ENCODE measurements around the gene ATOSB. TPM values are rescaled to one million over a fixed set of nuclear protein-coding genes. Genes with fewer than 3 reads are reported as not detected.

The ATOSB gene
- total RNA-seq, 1 donor = 31.1 TPM

DNA sequence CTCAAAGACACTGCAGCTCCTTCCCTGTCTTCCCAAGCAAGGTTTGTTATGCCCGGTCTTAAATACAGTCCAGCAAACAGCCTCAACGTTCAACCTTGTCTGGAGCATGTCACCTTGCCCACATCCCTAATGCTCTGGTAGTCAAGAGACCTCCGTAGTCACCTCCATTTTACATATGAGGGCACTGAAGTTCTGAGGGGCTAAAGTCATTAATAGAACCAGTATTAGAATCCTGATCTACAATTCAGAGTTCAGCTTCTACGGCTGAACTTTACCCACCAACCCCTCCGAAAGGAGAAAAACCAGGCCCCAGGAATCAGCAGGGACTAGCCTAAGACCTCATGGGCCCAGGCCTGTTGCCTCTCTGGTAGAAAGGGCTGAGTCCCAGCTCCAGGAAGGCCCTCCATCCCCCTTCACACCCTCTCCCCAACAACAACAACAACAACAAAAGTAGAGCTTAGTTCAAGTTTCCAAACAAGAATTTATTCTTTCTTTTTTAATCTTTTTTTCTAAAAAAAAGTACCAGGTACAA lies 11.9 kb downstream of the ATOSB start:
- peak overlapping the region; percentile 74 for H3K4me3 ChIP-seq (ENCODE audit: insufficient read depth, low read length)
- peaks cover 68% of the 10 kb centered on the region for H3K36me3 ChIP-seq (ENCODE audit: insufficient read depth, low read length)
- H4K20me1 ChIP-seq (ENCODE audit: insufficient read depth, low read length) = peaks cover 14% of the 10 kb centered on the region
- peak; percentile 83 for DNase-seq (ENCODE audit: insufficient read length, low spot score, missing footprints)
- no peaks in the 10 kb centered on the region for H3K27me3 ChIP-seq (ENCODE audit: insufficient read depth, low read length)
- H3K9me3 ChIP-seq (ENCODE audit: low read depth, low read length) = no peaks in the 10 kb centered on the region
- TF ChIP-seq, protein P1, sequence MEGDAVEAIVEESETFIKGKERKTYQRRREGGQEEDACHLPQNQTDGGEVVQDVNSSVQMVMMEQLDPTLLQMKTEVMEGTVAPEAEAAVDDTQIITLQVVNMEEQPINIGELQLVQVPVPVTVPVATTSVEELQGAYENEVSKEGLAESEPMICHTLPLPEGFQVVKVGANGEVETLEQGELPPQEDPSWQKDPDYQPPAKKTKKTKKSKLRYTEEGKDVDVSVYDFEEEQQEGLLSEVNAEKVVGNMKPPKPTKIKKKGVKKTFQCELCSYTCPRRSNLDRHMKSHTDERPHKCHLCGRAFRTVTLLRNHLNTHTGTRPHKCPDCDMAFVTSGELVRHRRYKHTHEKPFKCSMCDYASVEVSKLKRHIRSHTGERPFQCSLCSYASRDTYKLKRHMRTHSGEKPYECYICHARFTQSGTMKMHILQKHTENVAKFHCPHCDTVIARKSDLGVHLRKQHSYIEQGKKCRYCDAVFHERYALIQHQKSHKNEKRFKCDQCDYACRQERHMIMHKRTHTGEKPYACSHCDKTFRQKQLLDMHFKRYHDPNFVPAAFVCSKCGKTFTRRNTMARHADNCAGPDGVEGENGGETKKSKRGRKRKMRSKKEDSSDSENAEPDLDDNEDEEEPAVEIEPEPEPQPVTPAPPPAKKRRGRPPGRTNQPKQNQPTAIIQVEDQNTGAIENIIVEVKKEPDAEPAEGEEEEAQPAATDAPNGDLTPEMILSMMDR (IDR thresholded peaks at IDR 0.05; ENCODE audit: extremely low read depth, low read depth, low read length) = no peak
- H3K4me1 ChIP-seq (ENCODE audit: insufficient read depth, low read length) = peaks cover 20% of the 10 kb centered on the region
- peaks cover 45% of the 10 kb centered on the region for H3K79me2 ChIP-seq (ENCODE audit: insufficient read depth, low read length)
- peak overlapping the region; percentile 94 for H2AFZ ChIP-seq (ENCODE audit: low read length)
- H3K4me2 ChIP-seq (ENCODE audit: insufficient read depth, low read length) = peak overlapping the region; percentile 97
- H3K27ac ChIP-seq (ENCODE audit: low read depth, low read length) = peak overlapping the region; percentile 97

DNA sequence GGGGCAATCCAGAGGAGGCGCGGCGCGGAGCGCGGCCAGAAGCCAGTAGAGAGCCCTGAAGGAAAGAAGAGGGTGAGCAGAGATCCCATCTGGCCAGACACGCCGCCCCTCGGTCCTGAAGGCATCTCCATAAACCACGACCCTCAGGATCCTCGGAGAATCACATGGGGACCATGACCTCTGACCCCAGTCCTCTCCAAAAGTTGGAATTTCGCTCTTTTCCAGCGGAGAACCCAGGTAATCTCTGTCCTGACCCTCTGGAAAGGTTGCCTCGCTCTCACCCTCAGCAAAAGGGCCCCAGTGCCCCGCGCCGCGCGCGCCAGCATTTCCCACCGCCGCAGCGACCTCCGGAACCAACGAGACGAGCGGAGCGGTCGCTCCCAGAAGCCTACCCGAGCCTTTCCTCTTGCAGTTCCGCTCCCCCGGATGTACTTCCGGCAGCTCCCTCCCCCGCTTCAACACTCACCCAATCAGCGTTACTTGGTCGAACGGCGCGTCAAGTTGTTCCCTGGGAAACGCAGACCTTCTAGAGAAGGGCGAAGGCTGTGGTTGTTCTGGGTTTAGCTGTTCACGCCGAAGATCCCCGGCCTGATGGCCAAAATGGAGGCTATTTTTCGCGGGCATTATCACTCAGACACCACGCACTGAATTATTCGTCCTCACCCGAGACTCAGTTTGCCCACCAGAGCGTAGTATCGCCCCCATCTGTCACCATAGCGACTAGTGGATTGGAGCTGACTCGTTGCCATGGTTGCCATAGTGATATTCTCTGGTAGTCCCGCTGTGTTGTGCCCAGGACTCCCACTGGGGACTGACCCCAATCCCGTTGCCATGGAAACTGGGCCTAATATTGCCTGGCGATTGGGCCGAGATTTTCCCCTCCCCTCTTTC lies 12.6 kb downstream of the ATOSB start, which contains the start of gene STOML2:
Gene STOML2 (minus strand): TSS at position 363 of the 891 bp plus-strand sequence. CDS start 37 bp downstream, at position 326.
- TF ChIP-seq, protein P1 (IDR thresholded peaks at IDR 0.05; ENCODE audit: extremely low read depth, low read depth, low read length) = no peak
- Histone ChIP-seq H3K79me2 (ENCODE audit: insufficient read depth, low read length) (peaks cover 37% of the 10 kb centered on the region), H4K20me1 (ENCODE audit: insufficient read depth, low read length) (peaks cover 9% of the 10 kb centered on the region), H3K4me3 (ENCODE audit: insufficient read depth, low read length) (peak within 1 kb of the TSS; percentile 74), H3K9me3 (ENCODE audit: low read depth, low read length) (no peaks in the 10 kb centered on the region), H3K4me2 (ENCODE audit: insufficient read depth, low read length) (peak within 1 kb of the TSS; percentile 97), H3K27me3 (ENCODE audit: insufficient read depth, low read length) (no peaks in the 10 kb centered on the region), H3K4me1 (ENCODE audit: insufficient read depth, low read length) (peaks cover 20% of the 10 kb centered on the region), H2AFZ (ENCODE audit: low read length) (peak within 1 kb of the TSS; percentile 94), H3K27ac (ENCODE audit: low read depth, low read length) (peak within 1 kb of the TSS; percentile 97), H3K36me3 (ENCODE audit: insufficient read depth, low read length) (peaks cover 61% of the 10 kb centered on the region)
- peak; percentile 98 for DNase-seq (ENCODE audit: insufficient read length, low spot score, missing footprints)

DNA sequence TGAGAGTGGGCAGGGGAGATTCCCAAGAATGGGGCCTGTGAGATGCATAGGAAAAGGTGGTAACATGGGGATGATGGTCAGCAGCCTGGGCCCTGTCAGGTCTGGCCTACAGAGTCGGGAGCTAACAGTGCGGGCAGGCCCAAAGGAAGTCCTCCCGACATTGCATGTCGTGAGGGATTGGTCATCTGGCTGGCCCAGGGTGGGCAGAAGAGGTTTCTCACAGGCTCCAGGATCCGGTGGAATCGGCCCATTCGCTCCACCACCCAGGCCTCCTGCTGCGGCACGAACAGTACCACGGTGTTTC lies 13.2 kb downstream of the ATOSB start:
- DNase-seq (ENCODE audit: insufficient read length, low spot score, missing footprints) = peak; percentile 83
- TF ChIP-seq, protein P1 (IDR thresholded peaks at IDR 0.05; ENCODE audit: extremely low read depth, low read depth, low read length) = no peak
- H3K79me2 ChIP-seq (ENCODE audit: insufficient read depth, low read length) = peaks cover 33% of the 10 kb centered on the region

DNA sequence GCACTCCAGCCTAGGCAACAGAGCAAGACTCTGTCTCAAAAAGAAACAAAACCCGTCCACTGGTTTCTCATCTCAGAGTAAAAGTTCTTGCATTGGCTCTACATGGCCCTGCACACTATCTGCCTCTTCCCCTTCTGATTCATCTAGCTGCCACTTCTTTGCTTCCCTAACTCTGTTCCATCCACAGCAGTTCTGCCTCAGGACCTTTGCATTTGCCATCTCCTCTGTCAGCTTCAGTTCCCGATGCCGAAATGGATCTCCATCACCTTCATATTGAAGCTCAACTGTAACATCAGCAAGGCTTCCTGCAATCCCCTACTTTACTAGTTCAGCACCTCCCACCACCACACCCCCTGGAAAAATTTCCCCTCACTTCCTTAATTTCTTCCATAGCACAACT lies 18.1 kb downstream of the ATOSB start:
- Histone ChIP-seq H3K4me1 (ENCODE audit: insufficient read depth, low read length) (peaks cover 18% of the 10 kb centered on the region), H3K79me2 (ENCODE audit: insufficient read depth, low read length) (peaks cover 28% of the 10 kb centered on the region), H3K36me3 (ENCODE audit: insufficient read depth, low read length) (peaks cover 37% of the 10 kb centered on the region), H3K4me2 (ENCODE audit: insufficient read depth, low read length) (no peak overlapping the region), H3K9me3 (ENCODE audit: low read depth, low read length) (no peaks in the 10 kb centered on the region), H4K20me1 (ENCODE audit: insufficient read depth, low read length) (no peaks in the 10 kb centered on the region), H3K4me3 (ENCODE audit: insufficient read depth, low read length) (no peak overlapping the region), H3K27ac (ENCODE audit: low read depth, low read length) (no peak overlapping the region), H2AFZ (ENCODE audit: low read length) (no peak overlapping the region), H3K27me3 (ENCODE audit: insufficient read depth, low read length) (no peaks in the 10 kb centered on the region)
- no peak for DNase-seq (ENCODE audit: insufficient read length, low spot score, missing footprints)
- TF ChIP-seq, protein P1 (IDR thresholded peaks at IDR 0.05; ENCODE audit: extremely low read depth, low read depth, low read length) = no peak

More for the DNA sequence above, 13.2 kb downstream of the ATOSB start:
- H3K9me3 ChIP-seq (ENCODE audit: low read depth, low read length) = no peaks in the 10 kb centered on the region
- H3K27me3 ChIP-seq (ENCODE audit: insufficient read depth, low read length) = no peaks in the 10 kb centered on the region
- H2AFZ ChIP-seq (ENCODE audit: low read length) = peak overlapping the region; percentile 56
- H3K4me3 ChIP-seq (ENCODE audit: insufficient read depth, low read length) = peak overlapping the region; percentile 74
- peak overlapping the region; percentile 97 for H3K27ac ChIP-seq (ENCODE audit: low read depth, low read length)
- H3K36me3 ChIP-seq (ENCODE audit: insufficient read depth, low read length) = peaks cover 60% of the 10 kb centered on the region
- H3K4me2 ChIP-seq (ENCODE audit: insufficient read depth, low read length) = peak overlapping the region; percentile 97
- H4K20me1 ChIP-seq (ENCODE audit: insufficient read depth, low read length) = peaks cover 7% of the 10 kb centered on the region
- H3K4me1 ChIP-seq (ENCODE audit: insufficient read depth, low read length) = peaks cover 20% of the 10 kb centered on the region
